IPS-15b (cell line): ENCODE results near the gene KCNAB2.

Experiments used
- H3K27me3 ChIP-seq: one replicate; pipeline ENCODE4 v1.6.1; 2013; ENCODE audit warnings: low read length; ENCODE audit not compliant: control insufficient read depth, insufficient read depth
- H3K36me3 ChIP-seq: one replicate; pipeline ENCODE4 v1.6.1; 2013; ENCODE audit warnings: low read length; ENCODE audit not compliant: control insufficient read depth, insufficient read depth
- H3K4me1 ChIP-seq: one replicate; pipeline ENCODE4 v1.6.1; 2013; ENCODE audit warnings: mild to moderate bottlenecking, low read length; ENCODE audit not compliant: control insufficient read depth, insufficient read depth
- H3K4me3 ChIP-seq: one replicate; pipeline ENCODE4 v1.5.1; 2013; ENCODE audit warnings: low read depth, low read length
- H3K9ac ChIP-seq: one replicate; pipeline ENCODE4 v1.6.1; 2013; ENCODE audit warnings: low read depth, mild to moderate bottlenecking, low read length
- H3K9me3 ChIP-seq: one replicate; pipeline ENCODE4 v1.6.1; 2013; ENCODE audit warnings: mild to moderate bottlenecking, low read length; ENCODE audit not compliant: control insufficient read depth, insufficient read depth

The KCNAB2 gene

DNA sequence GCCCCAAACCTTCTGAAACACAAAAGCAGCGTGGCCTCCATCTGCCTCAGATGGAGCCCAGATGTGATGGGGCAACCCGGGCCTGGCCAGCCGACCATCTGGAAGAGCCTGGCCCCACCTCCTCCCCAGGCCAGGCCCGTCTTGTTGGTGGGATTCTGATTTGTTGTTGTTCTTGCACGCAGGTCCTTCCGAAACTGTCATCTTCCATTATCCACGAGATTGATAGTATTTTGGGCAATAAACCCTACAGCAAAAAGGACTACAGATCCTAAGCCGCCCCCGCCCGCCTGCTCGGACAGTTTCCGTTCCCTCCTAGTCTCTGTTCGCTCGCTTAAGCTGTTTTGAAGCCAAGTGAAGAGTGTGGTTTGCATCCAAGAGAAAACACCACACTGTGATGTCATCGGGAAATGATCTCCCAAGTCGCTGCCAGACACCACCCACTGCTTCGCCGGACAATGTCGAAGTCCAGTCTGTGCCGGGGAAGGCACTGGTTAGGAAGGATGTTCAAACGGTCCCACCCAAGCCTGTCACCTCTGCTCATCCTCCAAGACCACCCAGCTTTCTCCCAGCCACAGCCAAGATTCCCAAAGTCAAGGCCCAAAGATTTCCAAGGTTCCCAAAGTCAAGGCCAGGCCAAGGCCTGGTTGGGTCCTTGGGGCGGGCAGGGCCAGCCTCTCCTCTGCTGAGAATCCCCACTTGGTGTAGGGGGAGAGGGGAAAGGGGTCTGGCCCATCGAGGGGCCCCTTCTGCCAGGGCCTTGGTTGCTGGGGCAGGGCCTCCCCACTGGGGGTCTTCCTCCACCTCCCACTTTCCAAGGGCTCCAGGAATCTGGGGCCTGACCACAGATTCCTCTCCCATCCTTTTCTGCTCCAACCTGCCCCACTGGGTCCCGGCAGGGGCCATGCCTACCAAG, 52.9 kb downstream of the KCNAB2 start:
- H3K9ac ChIP-seq: no peak overlapping the region
- no peaks in the 10 kb centered on the region for H3K9me3 ChIP-seq
- peaks cover 2% of the 10 kb centered on the region for H3K36me3 ChIP-seq
- no peak overlapping the region for H3K4me3 ChIP-seq
- no peaks in the 10 kb centered on the region for H3K4me1 ChIP-seq
- no peaks in the 10 kb centered on the region for H3K27me3 ChIP-seq

GRCh38 chr1:6099297-6099696, 53.6 kb downstream of the KCNAB2 start:
- Histone ChIP-seq H3K4me1 (no peaks in the 10 kb centered on the region), H3K9me3 (no peaks in the 10 kb centered on the region), H3K27me3 (no peaks in the 10 kb centered on the region), H3K4me3 (no peak overlapping the region), H3K9ac (no peak overlapping the region), H3K36me3 (peaks cover under 1% of the 10 kb centered on the region)

GRCh38 chr1:6099787-6100765, 54.4 kb downstream of the KCNAB2 start:
- Histone ChIP-seq H3K27me3 (no peaks in the 10 kb centered on the region), H3K9me3 (no peaks in the 10 kb centered on the region), H3K9ac (no peak overlapping the region), H3K4me3 (no peak overlapping the region), H3K36me3 (no peaks in the 10 kb centered on the region), H3K4me1 (no peaks in the 10 kb centered on the region)

DNA sequence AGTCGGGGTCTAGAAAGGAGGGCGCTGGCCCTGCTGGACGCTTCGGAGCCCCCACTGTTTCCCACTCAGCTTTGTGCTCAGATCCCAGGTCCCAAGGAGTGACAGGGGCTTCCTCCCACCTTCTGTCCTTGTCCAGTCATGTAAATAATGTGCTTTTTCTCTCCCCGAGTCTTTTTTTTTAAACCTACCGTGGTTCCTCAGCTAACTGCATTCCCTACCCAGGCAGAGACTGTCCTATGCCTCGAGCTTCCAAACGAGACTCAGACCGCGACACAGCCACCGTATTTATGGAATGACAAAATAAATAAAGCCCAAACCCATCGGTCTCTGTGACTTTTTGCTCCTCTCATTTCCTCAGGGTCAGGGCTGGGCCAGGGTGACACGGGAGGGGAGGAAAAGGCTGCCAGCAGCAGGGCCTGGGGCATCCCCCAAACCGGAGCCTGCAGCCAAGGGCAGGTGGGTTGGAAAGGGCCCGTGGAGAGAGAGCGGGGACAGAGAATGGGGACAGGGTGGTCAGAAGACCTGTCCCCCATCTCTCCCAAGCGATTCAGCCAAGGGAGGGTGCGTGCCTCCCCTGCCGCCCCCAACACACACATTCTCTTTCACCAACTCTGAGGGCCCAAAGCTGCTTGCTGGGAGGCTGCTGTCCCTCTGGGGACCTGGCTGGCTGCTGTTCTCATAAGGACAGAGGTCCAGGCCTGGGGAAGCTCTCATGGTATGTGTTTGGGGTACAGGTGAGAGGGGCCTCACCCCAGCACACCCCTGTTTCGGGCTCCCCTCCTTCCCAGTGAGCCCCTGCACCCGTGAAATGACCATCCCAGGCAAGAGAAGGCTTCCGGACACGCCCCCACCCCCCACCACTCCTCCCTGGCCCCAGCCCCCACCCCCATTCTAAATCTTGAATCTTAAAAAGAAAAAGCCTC, 55.4 kb downstream of the KCNAB2 start:
- Histone ChIP-seq H3K36me3 (no peaks in the 10 kb centered on the region), H3K27me3 (no peaks in the 10 kb centered on the region), H3K4me3 (no peak overlapping the region), H3K9me3 (no peaks in the 10 kb centered on the region), H3K9ac (no peak overlapping the region), H3K4me1 (no peaks in the 10 kb centered on the region)

GRCh38 chr1:6101826-6102531, 56.3 kb downstream of the KCNAB2 start:
- Histone ChIP-seq H3K4me3 (no peak overlapping the region), H3K36me3 (no peaks in the 10 kb centered on the region), H3K9ac (no peak overlapping the region), H3K9me3 (no peaks in the 10 kb centered on the region), H3K27me3 (no peaks in the 10 kb centered on the region), H3K4me1 (no peaks in the 10 kb centered on the region)

GRCh38 chr1:6102532-6102845, 56.8 kb downstream of the KCNAB2 start:
- H3K27me3 ChIP-seq: no peaks in the 10 kb centered on the region
- H3K4me3 ChIP-seq: no peak overlapping the region
- H3K9ac ChIP-seq: no peak overlapping the region
- no peaks in the 10 kb centered on the region for H3K9me3 ChIP-seq
- H3K36me3 ChIP-seq: no peaks in the 10 kb centered on the region
- no peaks in the 10 kb centered on the region for H3K4me1 ChIP-seq

DNA sequence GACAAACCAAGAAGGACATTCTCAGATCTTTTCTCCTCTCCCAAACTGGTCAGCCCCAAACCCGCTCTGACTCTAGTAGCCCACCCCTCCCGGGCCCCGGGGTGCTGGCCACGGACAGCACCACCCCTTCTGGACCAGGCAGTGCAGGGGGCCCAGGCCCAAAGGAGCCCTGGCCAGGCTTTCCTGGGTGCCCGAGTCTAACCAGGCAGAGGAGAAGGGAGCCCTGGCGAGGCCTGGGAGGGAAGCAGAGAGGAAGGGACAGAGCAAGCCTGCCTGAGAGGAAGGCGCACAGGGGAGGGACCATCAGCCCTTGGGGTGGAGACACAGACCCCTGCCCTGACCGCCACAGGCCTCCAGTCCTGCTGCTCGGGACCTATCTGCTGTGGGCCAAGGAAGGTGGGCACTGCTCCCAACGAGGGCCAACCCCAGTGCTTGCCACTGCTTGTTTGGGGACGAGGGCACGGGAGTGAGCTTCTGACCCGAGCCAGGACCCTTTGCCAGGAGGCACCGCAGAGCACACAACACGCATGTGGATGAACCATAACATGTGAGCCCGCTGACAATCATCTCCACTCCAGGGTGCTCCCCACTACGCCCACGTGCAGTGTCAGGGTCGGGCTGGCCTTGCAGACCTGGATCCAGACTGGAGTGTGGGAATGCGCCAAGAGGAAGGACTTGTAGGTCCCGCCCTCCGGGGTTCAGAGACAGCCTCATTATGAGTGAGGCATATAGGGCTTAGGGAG, 57.6 kb downstream of the KCNAB2 start:
- H3K27me3 ChIP-seq: no peaks in the 10 kb centered on the region
- H3K36me3 ChIP-seq: no peaks in the 10 kb centered on the region
- H3K9ac ChIP-seq: no peak overlapping the region
- H3K4me1 ChIP-seq: no peaks in the 10 kb centered on the region
- no peak overlapping the region for H3K4me3 ChIP-seq
- H3K9me3 ChIP-seq: no peaks in the 10 kb centered on the region

DNA sequence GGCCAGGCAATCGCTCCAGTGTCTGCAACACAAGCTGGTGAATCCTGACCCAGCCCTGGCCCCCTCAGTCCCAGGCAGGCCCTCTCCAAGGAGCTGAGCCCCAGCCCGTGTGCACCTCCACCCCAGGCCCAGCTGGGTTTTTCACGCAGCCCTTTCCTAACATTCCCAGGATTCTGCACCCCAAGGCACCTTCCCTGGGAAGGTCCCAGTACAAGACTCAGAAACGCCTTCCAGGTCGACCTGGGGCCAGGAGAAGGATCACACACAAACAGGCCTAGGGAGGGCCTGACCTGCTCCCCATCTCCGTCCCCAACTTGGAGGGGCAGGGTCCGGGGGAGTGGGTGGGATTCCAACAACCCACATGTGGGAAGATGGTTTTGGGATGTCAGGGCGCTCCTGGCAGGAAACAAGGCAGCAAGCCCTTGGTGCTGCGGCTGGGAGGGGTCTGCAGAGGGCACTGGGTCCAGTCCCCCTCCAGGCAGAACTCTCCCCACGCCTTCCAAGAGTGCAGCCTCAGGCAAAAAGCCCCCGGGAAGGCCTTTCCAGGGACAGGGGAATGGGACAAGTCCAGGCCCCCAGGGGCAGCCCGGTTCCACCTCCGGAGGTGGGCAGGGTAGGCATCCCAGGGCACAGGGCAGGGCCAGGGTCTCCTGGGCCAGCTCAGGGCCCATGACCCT, 58.3 kb downstream of the KCNAB2 start:
- no peaks in the 10 kb centered on the region for H3K36me3 ChIP-seq
- H3K4me3 ChIP-seq: no peak overlapping the region
- H3K4me1 ChIP-seq: no peaks in the 10 kb centered on the region
- H3K9ac ChIP-seq: no peak overlapping the region
- H3K27me3 ChIP-seq: no peaks in the 10 kb centered on the region
- no peaks in the 10 kb centered on the region for H3K9me3 ChIP-seq

- H3K36me3 ChIP-seq: no peaks in the 10 kb centered on the region
- H3K4me1 ChIP-seq: no peaks in the 10 kb centered on the region
- H3K9ac ChIP-seq: no peak overlapping the region
- no peaks in the 10 kb centered on the region for H3K9me3 ChIP-seq
- no peaks in the 10 kb centered on the region for H3K27me3 ChIP-seq
- no peak overlapping the region for H3K4me3 ChIP-seq
Observed at GRCh38 chr1:6104631-6105030, 58.9 kb downstream of the KCNAB2 start.

- H3K9me3 ChIP-seq: no peaks in the 10 kb centered on the region
- no peak overlapping the region for H3K9ac ChIP-seq
- no peak overlapping the region for H3K4me3 ChIP-seq
- no peaks in the 10 kb centered on the region for H3K4me1 ChIP-seq
- H3K36me3 ChIP-seq: no peaks in the 10 kb centered on the region
- H3K27me3 ChIP-seq: no peaks in the 10 kb centered on the region
Observed at GRCh38 chr1:6105218-6105679, 59.6 kb downstream of the KCNAB2 start.
